SK-N-SH (cell line): Measurements from ENCODE around the gene TMEM120B. TPM values are rescaled to one million over a fixed set of nuclear protein-coding genes. Genes with fewer than 3 reads are reported as not detected.
A peak's percentile ranks its signal among the peaks of the same experiment; 100 is the strongest.

ENCODE experiments used
- CTCF ChIA-PET: fragments of 300-600, 350-600 bp; formaldehyde crosslinking; extraction: SDS; loops from one replicate; lab custom pipeline; 2021; lab: Yijun Ruan, JAX
- POLR2A ChIA-PET: fragments of 350-600 bp; sonication (Branson Sonifier 250); formaldehyde crosslinking; extraction: SDS; loops from one replicate; lab custom pipeline; 2020; ENCODE audit warnings: antibody characterized with exemption, inconsistent platforms; lab: Yijun Ruan, JAX
- DNase-seq: peaks from one replicate; pipeline ENCODE4 v3.0.0; 2012
- H2AFZ ChIP-seq: fragments of 200-600 bp; sonication (generic); 2 replicates; pipeline ENCODE4 v1.8.1; 2016; ENCODE audit warnings: antibody characterized with exemption, mild to moderate bottlenecking, low read depth
- H3F3A ChIP-seq: fragments of 200-600 bp; sonication (generic); replicated peaks from 2 replicates; pipeline ENCODE3; 2016; ENCODE audit warnings: antibody characterized with exemption, mild to moderate bottlenecking; ENCODE audit not compliant: insufficient read depth
- H3K27ac ChIP-seq, 2 experiments: fragments of 200-500 bp in 1 of 2; fragments of 200-600 bp in 1 of 2; sonication (Bioruptor generic) in 1 of 2; sonication (generic), shearing (Covaris generic) in 1 of 2; 2 replicates each; pipeline versions ENCODE4 v1.5.1 to v1.6.1; 2014 to 2016; ENCODE audit warnings: low read depth in 2 of 2, inconsistent platforms in 1 of 2, low read length in 1 of 2, mild to moderate bottlenecking in 1 of 2, mixed read lengths in 1 of 2
- H3K27me3 ChIP-seq: fragments of 200-600 bp; sonication (generic), shearing (Covaris generic); 2 replicates; pipeline ENCODE4 v1.6.1; 2016; ENCODE audit warnings: mixed run types; ENCODE audit not compliant: insufficient read depth
- H3K36me3 ChIP-seq, 2 experiments: fragments of 200-500 bp in 1 of 2; fragments of 200-600 bp in 1 of 2; sonication (Bioruptor generic) in 1 of 2; sonication (generic) in 1 of 2; replicated peaks in 1 of 2; 2 replicates each; pipeline versions ENCODE3 to v1.5.1; 2014 to 2016; ENCODE audit warnings: low read length in 1 of 2, mild to moderate bottlenecking in 1 of 2; ENCODE audit not compliant: insufficient read depth in 2 of 2, control insufficient read depth in 1 of 2
- H3K4me1 ChIP-seq, 2 experiments: fragments of 200-500 bp in 1 of 2; fragments of 200-600 bp in 1 of 2; sonication (Bioruptor generic) in 1 of 2; sonication (generic), shearing (Covaris generic) in 1 of 2; 2 replicates each; pipeline versions ENCODE4 v1.5.1 to v1.6.1; 2014 to 2016; ENCODE audit warnings: low read depth in 1 of 2, low read length in 1 of 2, mixed run types in 1 of 2; ENCODE audit not compliant: insufficient read depth in 2 of 2, control insufficient read depth in 1 of 2
- H3K4me2 ChIP-seq: fragments of 200-600 bp; sonication (generic), shearing (Covaris generic); 2 replicates; pipeline ENCODE4 v1.6.1; 2017; ENCODE audit warnings: mixed run types
- H3K4me3 ChIP-seq, 2 experiments: fragments of 200-500 bp in 1 of 2; fragments of 200-600 bp in 1 of 2; sonication (Bioruptor generic) in 1 of 2; sonication (generic), shearing (Covaris generic) in 1 of 2; 2 replicates each; pipeline versions ENCODE4 v1.5.1 to v1.8.1; 2014 to 2016; ENCODE audit warnings: low read depth in 2 of 2, inconsistent platforms in 1 of 2, low read length in 1 of 2, mild to moderate bottlenecking in 1 of 2, mixed read lengths in 1 of 2, moderate library complexity in 1 of 2
- H3K79me2 ChIP-seq: fragments of 200-600 bp; sonication (generic); 2 replicates; pipeline ENCODE4 v1.8.1; 2017; ENCODE audit warnings: mild to moderate bottlenecking; ENCODE audit not compliant: insufficient read depth
- H3K9ac ChIP-seq: fragments of 200-600 bp; sonication (generic); 2 replicates; pipeline ENCODE4 v1.6.1; 2017; ENCODE audit warnings: mixed run types
- H3K9me2 ChIP-seq: fragments of 200-600 bp; sonication (generic); 2 replicates; pipeline ENCODE4 v1.6.1; 2017; ENCODE audit warnings: mixed run types
- H3K9me3 ChIP-seq: fragments of 200-600 bp; sonication (generic); 2 replicates; pipeline ENCODE4 v1.6.1; 2017; ENCODE audit warnings: mixed run types, mild to moderate bottlenecking, moderate library complexity
- H4K20me1 ChIP-seq: fragments of 200-600 bp; sonication (generic); 2 replicates; pipeline ENCODE4 v1.6.1; 2017; ENCODE audit warnings: mild to moderate bottlenecking, mixed run types; ENCODE audit not compliant: insufficient read depth
- CHD2 ChIP-seq: fragments of 150-350 bp; IDR thresholded peaks from 2 replicates; pipeline ENCODE4 v1.6.1; 2018; ENCODE audit warnings: low read length; ENCODE audit not compliant: partially characterized antibody
- EP300 ChIP-seq, 2 experiments: IDR thresholded peaks; 2 replicates each; pipeline versions ENCODE4 v1.4.0 to v1.6.1; 2012; ENCODE audit warnings: borderline replicate concordance in 1 of 2, low read depth in 1 of 2, low read length in 1 of 2
- FOSL2 ChIP-seq: IDR thresholded peaks from 2 replicates; pipeline ENCODE4 v1.4.0; 2012; ENCODE audit warnings: low read depth, mild to moderate bottlenecking, moderate library complexity, borderline replicate concordance
- FOXJ3 ChIP-seq: sonication (generic); formaldehyde crosslinking; IDR thresholded peaks from 2 replicates; pipeline ENCODE4 v1.5.1; 2020; ENCODE audit warnings: mild to moderate bottlenecking, missing genetic modification reagents
- GABPA ChIP-seq: IDR thresholded peaks from 2 replicates; pipeline ENCODE4 v1.4.0; 2012; ENCODE audit warnings: low read depth, mild to moderate bottlenecking
- GATA2 ChIP-seq: sonication (generic); formaldehyde crosslinking; IDR thresholded peaks from 2 replicates; pipeline ENCODE4 v1.5.0; 2020; ENCODE audit warnings: mild to moderate bottlenecking, missing genetic modification reagents
- JUND ChIP-seq: IDR thresholded peaks from 2 replicates; pipeline ENCODE4 v1.4.0; 2012
- MXI1 ChIP-seq: IDR thresholded peaks from 2 replicates; pipeline ENCODE4 v1.6.1; 2012; ENCODE audit warnings: mild to moderate bottlenecking, low read depth, low read length, improper control_type of control experiment
- NFIC ChIP-seq: IDR thresholded peaks from 2 replicates; pipeline ENCODE4 v1.4.0; 2012; ENCODE audit warnings: borderline replicate concordance
- NRF1 ChIP-seq: IDR thresholded peaks from 2 replicates; pipeline ENCODE4 v1.6.1; 2012; ENCODE audit warnings: low read depth, mild to moderate bottlenecking, low read length
- RCOR1 ChIP-seq: fragments of 150-350 bp; IDR thresholded peaks from 2 replicates; pipeline ENCODE4 v1.6.1; 2017; ENCODE audit warnings: antibody characterized with exemption, low read length
- RFX5 ChIP-seq: IDR thresholded peaks from 2 replicates; pipeline ENCODE4 v1.6.1; 2012; ENCODE audit warnings: mild to moderate bottlenecking, improper control_type of control experiment, low read length
- RXRA ChIP-seq: IDR thresholded peaks from 2 replicates; pipeline ENCODE4 v1.4.0; 2012; ENCODE audit warnings: low read depth, mild to moderate bottlenecking, borderline replicate concordance
- SIN3A ChIP-seq: IDR thresholded peaks from 2 replicates; pipeline ENCODE4 v1.6.1; 2012; ENCODE audit warnings: low read depth, mild to moderate bottlenecking, low read length, moderate library complexity, borderline replicate concordance
- SMC3 ChIP-seq: IDR thresholded peaks from 2 replicates; pipeline ENCODE4 v1.6.1; 2012; ENCODE audit warnings: low read depth, low read length, improper control_type of control experiment
- TCF12 ChIP-seq: IDR thresholded peaks from 2 replicates; pipeline ENCODE4 v1.4.0; 2012
- WGBS: methylation state at CpG from one replicate; pipeline ENCODE4 v1.1.6; 2017; ENCODE audit warnings: low lambda C conversion rate; 5-methylcytosine and 5-hydroxymethylcytosine counted together
- polyA plus RNA-seq, 3 experiments: library from polyadenylated mRNA; depleted of rRNA; stranded (reverse); fragments of >200 nt; gene quantifications; 2 replicates each; pipeline ENCODE4 v1.2.3, GENCODE V29; 2012
- TF ChIP-seq, protein P1 (sequence below): IDR thresholded peaks from 2 replicates; pipeline ENCODE4 v1.4.0; 2012; ENCODE audit warnings: low read depth, borderline replicate concordance
- TF ChIP-seq, protein P2 (sequence below): IDR thresholded peaks from 2 replicates; pipeline ENCODE4 v1.4.0; 2012; ENCODE audit warnings: low read depth, borderline replicate concordance
- TF ChIP-seq, protein P3 (sequence below): IDR thresholded peaks from 2 replicates; pipeline ENCODE4; 2012
- TF ChIP-seq, protein P4 (sequence below): IDR thresholded peaks from 2 replicates; pipeline ENCODE4 v1.4.0; 2012; ENCODE audit warnings: low read depth

Gene TMEM120B
- polyA plus RNA-seq, 1 of the 3 experiments (the other 2 are of a cell fraction), result 15.4 TPM

DNA sequence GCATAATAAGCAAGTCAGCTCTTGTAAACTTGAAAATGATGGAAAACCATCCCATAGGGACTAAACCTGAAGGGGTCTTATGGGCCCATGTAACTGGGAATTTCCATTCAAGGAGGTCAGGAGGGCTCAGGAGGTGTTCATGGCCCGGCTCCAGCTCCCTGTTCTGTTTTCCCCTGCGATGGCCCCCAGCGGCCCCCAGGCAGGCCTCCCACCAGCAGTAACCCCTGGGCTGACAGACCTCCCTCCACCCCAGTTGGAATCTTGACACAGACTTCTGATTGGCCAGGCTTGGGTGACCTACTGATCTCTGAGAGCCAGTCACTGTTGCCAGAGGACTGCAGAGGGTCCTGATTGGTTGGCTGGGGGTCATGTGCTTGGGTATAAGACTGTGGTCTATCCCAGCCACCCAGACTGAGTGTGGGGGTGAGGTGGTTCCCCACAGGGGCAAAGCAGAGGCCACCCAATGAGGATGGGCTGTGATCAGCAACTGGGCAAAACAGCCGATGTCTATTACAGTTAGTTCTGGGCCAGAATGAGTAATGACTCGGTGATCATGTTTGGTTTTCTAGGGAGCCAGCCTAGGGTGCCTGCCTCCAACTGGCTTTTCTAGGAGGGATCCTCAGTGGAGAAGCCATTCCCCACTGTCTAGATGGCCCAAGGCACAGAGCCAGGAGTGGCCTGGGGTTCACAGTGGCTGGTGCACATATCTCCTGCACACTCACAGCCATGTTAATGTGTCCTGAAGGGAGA is 53.9 kb downstream of the TMEM120B start:
- peak; percentile 55 for DNase-seq
- TF ChIP-seq RCOR1, result no peak
- TF ChIP-seq, protein P1, sequence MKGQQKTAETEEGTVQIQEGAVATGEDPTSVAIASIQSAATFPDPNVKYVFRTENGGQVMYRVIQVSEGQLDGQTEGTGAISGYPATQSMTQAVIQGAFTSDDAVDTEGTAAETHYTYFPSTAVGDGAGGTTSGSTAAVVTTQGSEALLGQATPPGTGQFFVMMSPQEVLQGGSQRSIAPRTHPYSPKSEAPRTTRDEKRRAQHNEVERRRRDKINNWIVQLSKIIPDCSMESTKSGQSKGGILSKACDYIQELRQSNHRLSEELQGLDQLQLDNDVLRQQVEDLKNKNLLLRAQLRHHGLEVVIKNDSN, result peak; percentile 60; the same call in 1 of the 2 replicates
- TF ChIP-seq RFX5, result no peak
- no peak for TF ChIP-seq GABPA
- no peak for TF ChIP-seq EP300 (IDR thresholded peaks at IDR 0.05; ENCODE audit: borderline replicate concordance in 1 of 2, low read depth in 1 of 2, low read length in 1 of 2)
- TF ChIP-seq, protein P2, sequence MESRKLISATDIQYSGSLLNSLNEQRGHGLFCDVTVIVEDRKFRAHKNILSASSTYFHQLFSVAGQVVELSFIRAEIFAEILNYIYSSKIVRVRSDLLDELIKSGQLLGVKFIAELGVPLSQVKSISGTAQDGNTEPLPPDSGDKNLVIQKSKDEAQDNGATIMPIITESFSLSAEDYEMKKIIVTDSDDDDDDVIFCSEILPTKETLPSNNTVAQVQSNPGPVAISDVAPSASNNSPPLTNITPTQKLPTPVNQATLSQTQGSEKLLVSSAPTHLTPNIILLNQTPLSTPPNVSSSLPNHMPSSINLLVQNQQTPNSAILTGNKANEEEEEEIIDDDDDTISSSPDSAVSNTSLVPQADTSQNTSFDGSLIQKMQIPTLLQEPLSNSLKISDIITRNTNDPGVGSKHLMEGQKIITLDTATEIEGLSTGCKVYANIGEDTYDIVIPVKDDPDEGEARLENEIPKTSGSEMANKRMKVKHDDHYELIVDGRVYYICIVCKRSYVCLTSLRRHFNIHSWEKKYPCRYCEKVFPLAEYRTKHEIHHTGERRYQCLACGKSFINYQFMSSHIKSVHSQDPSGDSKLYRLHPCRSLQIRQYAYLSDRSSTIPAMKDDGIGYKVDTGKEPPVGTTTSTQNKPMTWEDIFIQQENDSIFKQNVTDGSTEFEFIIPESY, result no peak
- POLR2A ChIA-PET, result interaction anchor here (0.6 to 1.8 kb wide), 3 partner anchors 34 to 367 kb away, joined by 3 to 15 read pairs (median 5); partner anchors contain the start of genes RNF34 and TMEM120B
- H4K20me1 ChIP-seq, result no peaks in the 10 kb centered on the region
- 100% methylated on average over 2 of the region's 5 CpGs for WGBS
- no peaks in the 10 kb centered on the region for H3K27me3 ChIP-seq
- H3K36me3 ChIP-seq, result peaks cover 0 to 4% of the 10 kb centered on the region in 2 experiments
- no peaks in the 10 kb centered on the region for H3K79me2 ChIP-seq
- no peak overlapping the region for H2AFZ ChIP-seq
- H3K4me2 ChIP-seq, result no peak overlapping the region
- H3K9me3 ChIP-seq, result no peaks in the 10 kb centered on the region
- H3F3A ChIP-seq, result peaks cover 14% of the 10 kb centered on the region
- H3K9ac ChIP-seq, result no peak overlapping the region
- H3K27ac ChIP-seq, result peak overlapping the region; percentile 22 to 66; a peak in 3 of 4 replicates
- H3K9me2 ChIP-seq, result no peaks in the 10 kb centered on the region
- no peak overlapping the region for H3K4me3 ChIP-seq
- CTCF ChIA-PET, result interaction anchor here (0.7 to 25.7 kb wide), 10 partner anchors 10 to 214 kb away, joined by 3 to 382 read pairs (median 4); partner anchors contain the start of genes RHOF and TMEM120B
- peaks cover 17 to 24% of the 10 kb centered on the region in 2 experiments; a peak in 1 of 4 replicates for H3K4me1 ChIP-seq

DNA sequence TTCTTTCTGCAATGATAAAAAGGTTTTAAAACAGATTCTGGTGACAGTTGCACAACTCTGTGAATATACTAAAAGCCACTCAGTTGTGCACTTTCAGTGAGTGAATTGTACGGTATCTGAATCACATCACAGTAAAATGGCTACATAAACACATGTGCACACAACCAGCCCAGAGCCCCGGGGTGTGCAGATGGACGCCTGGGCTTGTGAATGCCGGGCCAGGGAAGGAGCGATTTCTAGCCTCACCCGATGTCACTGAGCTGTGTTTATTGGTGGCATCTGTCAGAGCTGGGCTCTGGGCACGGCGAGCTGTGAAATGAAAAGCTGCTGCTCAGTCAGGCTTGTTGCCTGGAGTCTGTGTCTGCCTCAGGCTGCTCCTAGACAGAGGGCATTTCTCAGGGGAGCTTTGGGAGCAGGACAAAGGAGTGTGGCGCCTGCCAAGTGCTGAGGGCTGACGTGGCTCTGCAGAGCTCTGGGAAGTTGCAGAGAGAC is 55.0 kb downstream of the TMEM120B start:
- Histone ChIP-seq H3K4me3 (no peak overlapping the region), H3K79me2 (no peaks in the 10 kb centered on the region), H3K27me3 (no peaks in the 10 kb centered on the region), H3F3A (peaks cover 14% of the 10 kb centered on the region), H3K9me2 (no peaks in the 10 kb centered on the region), H2AFZ (peak overlapping the region; percentile 77), H4K20me1 (no peaks in the 10 kb centered on the region), H3K36me3 (peaks cover 0 to 4% of the 10 kb centered on the region in 2 experiments), H3K4me2 (peak overlapping the region; percentile 57; the same call in 1 of the 2 replicates), H3K27ac (peak overlapping the region; percentile 70 to 90), H3K4me1 (peaks cover 17 to 24% of the 10 kb centered on the region in 2 experiments; a peak in 1 of 4 replicates), H3K9ac (peak overlapping the region; percentile 43; the same call in 1 of the 2 replicates), H3K9me3 (no peaks in the 10 kb centered on the region)
- whole genome bisulfite sequencing, result 14% methylated on average over 10 of the region's 10 CpGs
- POLR2A ChIA-PET, result interaction anchor here (0.6 to 1.8 kb wide), 4 partner anchors 27 to 368 kb away, joined by 3 to 15 read pairs (median 4); partner anchors contain the start of genes RNF34 and TMEM120B
- DNase-seq, result peak; percentile 94
- CTCF ChIA-PET, result interaction anchor here (0.7 to 25.7 kb wide), 10 partner anchors 9 to 363 kb away, joined by 3 to 382 read pairs (median 4); partner anchors contain the start of genes RHOF and TMEM120B
- TF ChIP-seq NFIC, result peak; percentile 43; the same call in 1 of the 2 replicates
- TF ChIP-seq JUND, result no peak
- TF ChIP-seq TCF12, result peak; percentile 32; the same call in 1 of the 2 replicates
- peak; percentile 96 for TF ChIP-seq MXI1
- TF ChIP-seq RCOR1, result peak; percentile 79
- TF ChIP-seq, protein P3, sequence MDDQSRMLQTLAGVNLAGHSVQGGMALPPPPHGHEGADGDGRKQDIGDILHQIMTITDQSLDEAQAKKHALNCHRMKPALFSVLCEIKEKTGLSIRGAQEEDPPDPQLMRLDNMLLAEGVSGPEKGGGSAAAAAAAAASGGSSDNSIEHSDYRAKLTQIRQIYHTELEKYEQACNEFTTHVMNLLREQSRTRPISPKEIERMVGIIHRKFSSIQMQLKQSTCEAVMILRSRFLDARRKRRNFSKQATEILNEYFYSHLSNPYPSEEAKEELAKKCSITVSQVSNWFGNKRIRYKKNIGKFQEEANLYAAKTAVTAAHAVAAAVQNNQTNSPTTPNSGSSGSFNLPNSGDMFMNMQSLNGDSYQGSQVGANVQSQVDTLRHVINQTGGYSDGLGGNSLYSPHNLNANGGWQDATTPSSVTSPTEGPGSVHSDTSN, result no peak
- peak; percentile 83 for TF ChIP-seq GATA2 (CRISPR knock-in tag)
- TF ChIP-seq FOSL2, result no peak
- no peak for TF ChIP-seq RXRA
- peak; percentile 82 for TF ChIP-seq CHD2
- TF ChIP-seq, protein P4, sequence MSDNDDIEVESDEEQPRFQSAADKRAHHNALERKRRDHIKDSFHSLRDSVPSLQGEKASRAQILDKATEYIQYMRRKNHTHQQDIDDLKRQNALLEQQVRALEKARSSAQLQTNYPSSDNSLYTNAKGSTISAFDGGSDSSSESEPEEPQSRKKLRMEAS, result no peak; the same call in 1 of the 2 replicates
- TF ChIP-seq SMC3, result no peak
- no peak for TF ChIP-seq NRF1
- no peak for TF ChIP-seq SIN3A
- peak; percentile 96 for TF ChIP-seq FOXJ3 (CRISPR knock-in tag)
- peak; percentile 11; the same call in 1 of the 2 replicates for TF ChIP-seq RFX5
- TF ChIP-seq EP300 (IDR thresholded peaks at IDR 0.05; ENCODE audit: borderline replicate concordance in 1 of 2, low read depth in 1 of 2, low read length in 1 of 2), result peak in 1 of 2 experiments; percentile 75; a peak in 1 of 4 replicates
